ENCODE results near the gene DPH1.
A peak's percentile ranks its signal among the peaks of the same experiment; 100 is the strongest.

Gene DPH1

GRCh38 chr17:2060681-2061440 is 30.9 kb downstream of the DPH1 start:
- no peak for FAIRE-seq
- DNase-seq (ENCODE audit: low spot score): no peak

- FAIRE-seq (no peak), DNase-seq (ENCODE audit: low spot score) (no peak)
Measured at GRCh38 chr17:2061441-2061958, 31.5 kb downstream of the DPH1 start.

- DNase-seq (ENCODE audit: low spot score): peak; percentile 37
Measured at GRCh38 chr17:2062571-2063183, 32.7 kb downstream of the DPH1 start.

GRCh38 chr17:2063261-2064146 is 33.6 kb downstream of the DPH1 start:
- no peak for FAIRE-seq
- DNase-seq (ENCODE audit: low spot score): no peak

More at GRCh38 chr17:2062571-2063183, 32.7 kb downstream of the DPH1 start:
- peak; percentile 16 for FAIRE-seq

- DNase-seq (ENCODE audit: low spot score) (no peak), FAIRE-seq (no peak)
Measured at GRCh38 chr17:2064147-2064489, 34.2 kb downstream of the DPH1 start.

- no peak for FAIRE-seq
- DNase-seq (ENCODE audit: low spot score): no peak
Measured at GRCh38 chr17:2064520-2064971, 34.6 kb downstream of the DPH1 start.

- DNase-seq (ENCODE audit: low spot score): no peak
- FAIRE-seq: no peak
Measured at GRCh38 chr17:2064980-2065785, 35.2 kb downstream of the DPH1 start.

- DNase-seq (ENCODE audit: low spot score): no peak
- no peak for FAIRE-seq
Measured at GRCh38 chr17:2065949-2066400, 36.0 kb downstream of the DPH1 start.

- FAIRE-seq (no peak), DNase-seq (ENCODE audit: low spot score) (no peak)
Measured at GRCh38 chr17:2067048-2067561, 37.2 kb downstream of the DPH1 start.

- FAIRE-seq (no peak), DNase-seq (ENCODE audit: low spot score) (no peak)
Measured at GRCh38 chr17:2067608-2068024, 37.7 kb downstream of the DPH1 start.

GRCh38 chr17:2068031-2068518 is 38.1 kb downstream of the DPH1 start:
- FAIRE-seq (no peak), DNase-seq (ENCODE audit: low spot score) (no peak)

- FAIRE-seq (no peak), DNase-seq (ENCODE audit: low spot score) (peak; percentile 33)
Measured at GRCh38 chr17:2068519-2069051, 38.6 kb downstream of the DPH1 start.

- FAIRE-seq: no peak
- no peak for DNase-seq (ENCODE audit: low spot score)
Measured at GRCh38 chr17:2070241-2071023, 40.5 kb downstream of the DPH1 start.

GRCh38 chr17:2071024-2071385 is 41.1 kb downstream of the DPH1 start:
- FAIRE-seq: no peak
- DNase-seq (ENCODE audit: low spot score): no peak

GRCh38 chr17:2071455-2072281 is 41.7 kb downstream of the DPH1 start:
- FAIRE-seq (no peak), DNase-seq (ENCODE audit: low spot score) (no peak)

- DNase-seq (ENCODE audit: low spot score) (no peak), FAIRE-seq (no peak)
Measured at GRCh38 chr17:2074919-2075318, 45.0 kb downstream of the DPH1 start.

- no peak for DNase-seq (ENCODE audit: low spot score)
- no peak for FAIRE-seq
Measured at GRCh38 chr17:2075336-2076086, 45.6 kb downstream of the DPH1 start.
